K562 (cell line): ENCODE data around the gene KMO. TPM values are rescaled to one million over a fixed set of nuclear protein-coding genes. Genes with fewer than 3 reads are reported as not detected.

Experiments used
- BDP1 ChIP-seq: IDR thresholded peaks from 3 replicates; pipeline ENCODE4 v1.6.1; 2011; ENCODE audit not compliant: insufficient read length, insufficient read depth
- CC2D1A ChIP-seq: fragments of 450-650 bp; IDR thresholded peaks from 2 replicates; pipeline ENCODE4 v1.6.1; 2017; ENCODE audit warnings: mild to moderate bottlenecking
- EP300 ChIP-seq: IDR thresholded peaks from 2 replicates; pipeline ENCODE4 v1.6.1; 2012; ENCODE audit warnings: low read length, improper control_type of control experiment
- FIP1L1 ChIP-seq: fragments of 200-400 bp; formaldehyde crosslinking; IDR thresholded peaks from 2 replicates; pipeline ENCODE4 v1.6.1; 2018; ENCODE audit warnings: mild to moderate bottlenecking, low read depth, low read length; ENCODE audit not compliant: poor library complexity, severe bottlenecking
- HOXB6 ChIP-seq: fragments of 250-450 bp; sonication (Bioruptor Pico); IDR thresholded peaks from 2 replicates; pipeline ENCODE4 v1.5.1; 2022; ENCODE audit warnings: mild to moderate bottlenecking, borderline replicate concordance
- MYC ChIP-seq, 2 experiments: fragments of 250-450 bp in 1 of 2; sonication (Bioruptor Pico) in 1 of 2; IDR thresholded peaks; 2 replicates each; pipeline versions ENCODE4 v1.5.1 to v1.6.1; 2012 to 2021; ENCODE audit warnings: low read depth in 2 of 2, borderline replicate concordance in 1 of 2, improper control_type of control experiment in 1 of 2, low read length in 1 of 2, mild to moderate bottlenecking in 1 of 2, moderate library complexity in 1 of 2
- MYNN ChIP-seq, 2 experiments: sonication (generic); formaldehyde crosslinking in 1 of 2; IDR thresholded peaks; 2 replicates each; pipeline versions ENCODE4 v1.5.0 to v1.6.1; 2016 to 2020; ENCODE audit warnings: antibody characterized with exemption in 1 of 2, missing genetic modification reagents in 1 of 2
- NCOA4 ChIP-seq: fragments of 450-650 bp; IDR thresholded peaks from 2 replicates; pipeline ENCODE4 v1.6.1; 2018; ENCODE audit warnings: mild to moderate bottlenecking; ENCODE audit not compliant: partially characterized antibody
- TBL1XR1 ChIP-seq, 2 experiments: IDR thresholded peaks; 2 replicates each; pipeline ENCODE4 v1.6.1; 2012; ENCODE audit warnings: improper control_type of control experiment in 2 of 2, low read length in 2 of 2, mild to moderate bottlenecking in 1 of 2
- TCFL5 ChIP-seq: fragments of 250-450 bp; sonication (Bioruptor Pico); conservative IDR thresholded peaks from 2 replicates; pipeline ENCODE4 v1.6.1; 2021; ENCODE audit warnings: mild to moderate bottlenecking, moderate library complexity, matching md5 sums
- THAP12 ChIP-seq: fragments of 250-450 bp; sonication (Bioruptor Pico); IDR thresholded peaks from 2 replicates; pipeline ENCODE4 v1.9.0; 2021; ENCODE audit warnings: mild to moderate bottlenecking, inconsistent platforms
- THRB ChIP-seq: fragments of 450-650 bp; formaldehyde crosslinking; conservative IDR thresholded peaks from 2 replicates; pipeline ENCODE4 v1.4.0; 2022; ENCODE audit warnings: mild to moderate bottlenecking, missing genetic modification characterization
- ZNF24 ChIP-seq: fragments of 450-650 bp; IDR thresholded peaks from 2 replicates; pipeline ENCODE4 v1.6.1; 2016
- ZNF717 ChIP-seq: fragments of 250-450 bp; sonication (Bioruptor Pico); IDR thresholded peaks from 2 replicates; pipeline ENCODE4 v1.5.0; 2021
- ZNF740 ChIP-seq, 3 experiments: fragments of 200-800 bp in 1 of 3; sonication (Bioruptor generic) in 1 of 3; sonication (generic) in 1 of 3; formaldehyde crosslinking in 1 of 3; IDR thresholded peaks; 2 replicates each; pipeline versions ENCODE4 v1.6.1 to v1.8.0; 2016 to 2022; ENCODE audit warnings: mild to moderate bottlenecking in 2 of 3, missing compliant biosample characterization in 2 of 3, missing genetic modification characterization in 2 of 3, missing genetic modification reagents in 1 of 3
- polyA plus RNA-seq, 8 experiments: library from polyadenylated mRNA; depleted of rRNA in 4 of 8; stranded (reverse) in 5 of 8; unstranded in 3 of 8; fragments of >200 nt; fragmentation: Nextera tagmentation in 2 of 8; fragmentation: Illumina TruSeq in 1 of 8; extraction: Ambion mirVana in 2 of 8; extraction: Trizol in 1 of 8; gene quantifications; 2 replicates each; pipeline versions ENCODE4 v1.2.1 to v1.2.3, GENCODE V29; 2011 to 2014; ENCODE audit warnings: inconsistent platforms in 1 of 8, missing spikeins in 1 of 8
- total RNA-seq, 7 experiments: library from RNA; depleted of rRNA in 6 of 7; stranded (reverse); fragments of >200 nt in 6 of 7; fragmentation: Illumina TruSeq in 2 of 7; extraction: Trizol in 2 of 7; gene quantifications; 2 replicates each; pipeline versions ENCODE4 v1.2.1 to v1.2.3, GENCODE V29; 2011 to 2021; ENCODE audit warnings: low replicate concordance in 1 of 7
- TF ChIP-seq, protein P1 (sequence below): fragments of 250-450 bp; sonication (Bioruptor Pico); IDR thresholded peaks from 2 replicates; pipeline ENCODE4 v1.8.0; 2021; ENCODE audit warnings: mild to moderate bottlenecking, moderate library complexity
- TF ChIP-seq, protein P2 (sequence below): IDR thresholded peaks from 2 replicates; pipeline ENCODE4 v1.6.1; 2014; ENCODE audit warnings: antibody characterized with exemption
- TF ChIP-seq, protein P3 (sequence below): fragments of 250-450 bp; sonication (Bioruptor Pico); IDR thresholded peaks from 2 replicates; pipeline ENCODE4 v1.8.0; 2021; ENCODE audit warnings: moderate library complexity, mild to moderate bottlenecking, inconsistent platforms

KMO gene
- total and polyA plus RNA-seq, 9 of the 15 experiments (the other 6 are each of a cell fraction or from before 2014, with no cell fraction given): 0.01 to 0.11 (median 0.01) TPM; not detected in 6

- TF ChIP-seq, protein P1, sequence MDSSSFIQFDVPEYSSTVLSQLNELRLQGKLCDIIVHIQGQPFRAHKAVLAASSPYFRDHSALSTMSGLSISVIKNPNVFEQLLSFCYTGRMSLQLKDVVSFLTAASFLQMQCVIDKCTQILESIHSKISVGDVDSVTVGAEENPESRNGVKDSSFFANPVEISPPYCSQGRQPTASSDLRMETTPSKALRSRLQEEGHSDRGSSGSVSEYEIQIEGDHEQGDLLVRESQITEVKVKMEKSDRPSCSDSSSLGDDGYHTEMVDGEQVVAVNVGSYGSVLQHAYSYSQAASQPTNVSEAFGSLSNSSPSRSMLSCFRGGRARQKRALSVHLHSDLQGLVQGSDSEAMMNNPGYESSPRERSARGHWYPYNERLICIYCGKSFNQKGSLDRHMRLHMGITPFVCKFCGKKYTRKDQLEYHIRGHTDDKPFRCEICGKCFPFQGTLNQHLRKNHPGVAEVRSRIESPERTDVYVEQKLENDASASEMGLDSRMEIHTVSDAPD (CRISPR knock-in tag): no peak
- no peak for TF ChIP-seq TBL1XR1 (IDR thresholded peaks at IDR 0.05; ENCODE audit: low read length in 2 of 2)
- no peak for TF ChIP-seq ZNF717 (CRISPR knock-in tag)
- no peak for TF ChIP-seq THRB (CRISPR knock-in tag)
- TF ChIP-seq FIP1L1: peak; percentile 84
- TF ChIP-seq MYC (IDR thresholded peaks at IDR 0.05; ENCODE audit: low read depth, low read length): peak; percentile 86
- no peak for TF ChIP-seq MYC (CRISPR knock-in tag; IDR thresholded peaks at IDR 0.05; ENCODE audit: borderline replicate concordance, low read depth)
- TF ChIP-seq, protein P2, sequence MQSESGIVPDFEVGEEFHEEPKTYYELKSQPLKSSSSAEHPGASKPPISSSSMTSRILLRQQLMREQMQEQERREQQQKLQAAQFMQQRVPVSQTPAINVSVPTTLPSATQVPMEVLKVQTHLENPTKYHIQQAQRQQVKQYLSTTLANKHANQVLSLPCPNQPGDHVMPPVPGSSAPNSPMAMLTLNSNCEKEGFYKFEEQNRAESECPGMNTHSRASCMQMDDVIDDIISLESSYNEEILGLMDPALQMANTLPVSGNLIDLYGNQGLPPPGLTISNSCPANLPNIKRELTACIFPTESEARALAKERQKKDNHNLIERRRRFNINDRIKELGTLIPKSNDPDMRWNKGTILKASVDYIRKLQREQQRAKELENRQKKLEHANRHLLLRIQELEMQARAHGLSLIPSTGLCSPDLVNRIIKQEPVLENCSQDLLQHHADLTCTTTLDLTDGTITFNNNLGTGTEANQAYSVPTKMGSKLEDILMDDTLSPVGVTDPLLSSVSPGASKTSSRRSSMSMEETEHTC: 0 out of 2 replicates have a peak, but pooled peaks have one; percentile 16
- TF ChIP-seq ZNF24: 0 out of 2 replicates have a peak, but pooled peaks have one; percentile 25
- peak; percentile 44; the same call in 1 of the 2 replicates for TF ChIP-seq THAP12 (CRISPR knock-in tag)
- TF ChIP-seq CC2D1A: no peak; the same call in 1 of the 2 replicates
- TF ChIP-seq NCOA4: no peak
- TF ChIP-seq BDP1: no peak
- TF ChIP-seq ZNF740 (CRISPR knock-in tag; IDR thresholded peaks at IDR 0.05): no peak
- TF ChIP-seq ZNF740 (tag; IDR thresholded peaks at IDR 0.05): no peak
- TF ChIP-seq EP300: no peak; the same call in 1 of the 2 replicates
- no peak for TF ChIP-seq HOXB6
- TF ChIP-seq, protein P3, sequence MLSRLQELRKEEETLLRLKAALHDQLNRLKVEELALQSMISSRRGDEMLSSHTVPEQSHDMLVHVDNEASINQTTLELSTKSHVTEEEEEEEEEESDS (CRISPR knock-in tag): no peak
- no peak for TF ChIP-seq TCFL5 (CRISPR knock-in tag)
- TF ChIP-seq MYNN (IDR thresholded peaks at IDR 0.05): no peak
- TF ChIP-seq MYNN (CRISPR knock-in tag; IDR thresholded peaks at IDR 0.05): no peak
Observed at GRCh38 chr1:241519308-241520079, 12.7 kb upstream of the KMO start, which contains the start of gene FH (continued).
